ENCODE measurements around the gene SMIM32.

Gene SMIM32

DNA sequence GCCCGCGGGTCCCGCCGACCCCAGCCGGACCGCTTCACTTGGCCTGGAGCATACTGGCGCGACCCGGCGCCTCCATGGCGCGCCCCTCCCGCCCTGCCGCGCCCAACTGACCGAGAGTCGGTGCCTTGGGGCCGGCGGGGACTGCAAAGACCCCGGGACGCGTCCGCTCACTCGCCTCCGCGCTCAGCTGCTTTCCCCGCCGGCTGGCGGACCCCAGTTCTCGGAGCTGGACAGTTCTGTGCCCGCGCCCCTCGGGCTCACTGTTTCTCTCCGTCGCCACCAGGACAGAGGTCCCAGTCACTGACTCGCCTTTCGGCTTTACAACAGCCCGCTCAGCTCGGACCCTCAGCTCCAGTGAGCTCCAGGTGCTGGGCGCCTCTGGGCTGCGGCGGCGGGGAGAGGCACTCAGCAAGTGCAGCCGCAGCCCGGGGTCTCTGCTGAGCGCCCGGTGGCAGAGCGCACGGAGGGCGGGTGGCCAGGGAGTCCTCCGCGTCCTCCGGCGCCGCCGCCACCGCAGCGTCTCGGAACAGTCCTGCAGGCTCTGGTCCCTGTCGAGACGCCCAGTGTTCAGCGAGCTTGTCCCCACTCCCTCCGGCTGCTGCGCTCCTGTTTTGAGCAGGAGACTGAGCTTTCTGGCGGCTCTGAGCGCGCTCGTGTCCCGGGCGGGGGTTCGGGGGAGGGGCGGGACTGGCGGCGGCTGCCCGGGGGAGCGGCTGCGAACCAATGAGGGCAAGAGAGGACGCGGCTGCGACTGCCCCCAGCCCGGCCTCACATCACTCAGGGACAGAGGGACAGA, at the start of gene SMIM32:
TSS of gene SMIM32 (minus strand) at position 637 of the 796 bp plus-strand sequence. CDS start 638 bp downstream, outside the sequence.
- no peak for DNase-seq

DNA sequence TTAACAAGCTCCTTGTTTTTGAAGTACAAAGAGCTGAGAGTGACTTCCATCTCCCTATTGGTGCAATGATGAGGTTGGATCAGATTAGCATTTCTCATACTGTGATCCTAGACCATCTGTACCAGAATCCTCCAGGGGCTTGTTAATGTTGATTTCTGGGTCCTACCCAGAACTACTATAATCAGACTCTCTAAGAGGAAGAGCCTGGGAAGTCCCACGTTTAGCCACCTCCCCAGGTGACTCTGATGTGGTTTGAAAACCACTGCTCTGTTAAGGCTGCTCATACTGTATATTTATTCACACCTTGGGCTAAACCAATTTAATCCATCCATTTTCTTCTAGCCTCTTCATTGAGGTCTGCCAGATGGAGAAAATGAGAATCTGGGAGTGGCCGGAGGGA, 49.6 kb upstream of the SMIM32 start:
- DNase-seq, result no peak

DNA sequence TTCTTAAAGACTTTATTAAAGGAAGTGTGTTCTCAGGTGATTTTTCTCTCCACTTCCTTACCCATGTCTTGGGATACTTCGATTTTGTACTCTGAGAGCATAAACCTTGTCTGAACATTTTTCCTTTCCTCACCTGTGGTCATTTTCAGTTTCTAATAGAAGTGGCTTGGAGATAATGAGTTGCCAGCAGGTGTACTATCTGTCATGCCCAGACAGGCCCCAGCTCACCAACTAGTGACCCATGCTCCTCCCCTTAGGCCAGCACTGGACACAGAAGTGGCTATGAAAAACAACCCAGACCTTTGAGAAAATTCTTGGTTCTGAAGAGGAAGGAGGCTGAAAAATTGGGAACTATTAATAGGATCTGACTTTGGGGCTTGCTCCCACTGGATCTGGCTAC, 49.2 kb upstream of the SMIM32 start:
- no peak for DNase-seq

DNA sequence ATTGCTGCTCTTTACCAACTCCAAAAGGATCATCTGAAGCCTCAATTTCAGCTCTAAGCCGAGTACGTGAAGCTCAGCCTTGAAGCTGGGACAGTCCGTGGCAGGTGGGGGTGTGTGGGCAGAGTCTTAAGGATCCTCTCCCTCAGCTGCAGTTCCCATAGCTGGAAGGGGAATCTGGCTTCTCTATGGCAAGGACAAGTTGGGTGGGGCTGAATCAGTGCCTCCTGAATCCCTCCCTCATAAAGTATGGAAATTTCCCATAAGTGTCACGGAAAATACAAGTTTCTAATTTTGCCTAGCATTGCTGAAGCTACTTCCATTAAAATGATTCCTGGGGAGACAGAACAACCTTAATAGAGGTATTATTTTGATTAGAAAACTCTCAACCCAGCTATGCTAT, 47.9 kb upstream of the SMIM32 start:
- DNase-seq, result no peak

DNA sequence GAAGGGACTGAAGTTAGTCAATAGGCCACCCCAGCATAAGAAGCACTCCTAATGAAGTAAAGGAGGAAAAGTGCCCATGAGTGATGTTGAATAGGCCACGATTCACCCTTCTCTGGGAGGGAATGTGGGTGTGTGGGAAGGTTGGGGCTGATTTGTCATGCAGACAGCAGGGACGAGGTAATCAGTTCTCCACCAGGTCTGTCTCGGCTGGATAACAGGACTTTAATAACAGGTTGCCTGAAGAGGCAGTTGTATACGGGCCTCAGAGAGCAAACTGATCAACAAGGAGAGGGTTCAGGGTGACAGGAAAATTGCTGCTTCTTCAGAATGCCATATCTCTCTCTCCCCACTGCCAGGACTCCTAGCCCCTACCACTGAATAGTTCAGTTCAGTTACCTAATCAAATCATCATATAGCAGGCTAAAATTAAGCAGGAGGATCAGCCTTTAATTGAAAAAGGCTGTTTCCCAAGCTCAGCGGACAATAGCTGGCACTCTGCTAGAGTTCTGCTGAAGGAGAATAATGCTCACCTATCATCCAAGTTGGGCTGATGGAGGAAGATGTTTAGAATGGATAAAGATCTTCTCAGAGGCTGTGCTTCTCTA, 43.6 kb upstream of the SMIM32 start:
- DNase-seq, result no peak

DNA sequence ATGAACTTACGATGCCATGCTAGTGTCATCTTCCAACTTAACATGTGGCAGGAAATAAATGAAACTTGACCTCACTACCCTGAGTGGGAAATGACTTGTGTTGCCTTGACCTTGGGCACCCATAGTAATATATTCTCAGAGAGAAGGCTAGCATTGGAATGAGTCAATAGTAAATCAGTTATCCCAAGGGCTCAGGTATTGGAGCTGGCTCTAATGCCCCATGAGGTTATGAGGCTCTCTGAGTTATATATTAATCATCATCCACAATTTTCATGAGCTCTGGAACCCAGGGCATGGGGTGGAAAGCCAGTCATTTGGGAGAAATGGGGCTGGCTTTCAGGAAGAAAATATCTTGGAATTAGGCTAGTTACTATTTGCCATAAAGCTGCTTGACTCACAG, 42.4 kb upstream of the SMIM32 start:
- DNase-seq, result no peak

DNA sequence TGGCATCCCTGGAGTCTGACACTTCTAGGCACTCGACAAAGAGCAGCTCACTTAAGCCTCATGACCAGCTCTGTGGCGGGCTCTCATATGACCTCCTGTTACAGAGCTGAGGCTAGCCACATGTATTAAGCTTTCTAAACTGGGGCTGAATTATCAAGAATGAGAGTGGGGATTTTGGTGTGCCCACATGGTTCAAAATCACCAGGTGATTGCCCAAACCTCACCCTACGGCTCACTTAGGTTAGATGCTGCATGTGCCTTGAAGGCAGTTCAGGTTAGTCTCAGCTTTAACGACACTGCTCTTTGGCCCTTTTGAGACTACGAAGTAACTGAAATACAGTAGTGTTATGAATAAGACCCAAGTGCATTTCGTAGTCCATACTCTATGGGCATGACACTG, 39.4 kb upstream of the SMIM32 start:
- no peak for DNase-seq

DNA sequence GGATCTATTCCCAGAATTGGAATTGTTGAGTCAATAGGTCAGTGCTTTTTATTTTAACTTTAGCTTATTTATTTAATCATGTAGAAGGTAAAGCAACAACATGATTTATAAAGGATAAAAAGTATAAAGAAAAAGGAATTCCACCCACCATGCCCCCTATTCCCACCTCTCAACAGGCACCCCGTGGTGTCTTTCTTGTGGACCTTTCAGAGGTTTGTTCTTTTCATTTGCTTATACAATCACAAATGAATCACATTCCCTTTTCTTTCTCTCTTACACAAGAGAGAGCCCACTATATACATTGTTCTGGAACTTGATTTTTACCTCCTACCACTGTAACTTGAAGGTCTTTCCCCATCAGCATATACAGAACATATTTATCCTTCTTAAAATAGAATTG, 37.2 kb upstream of the SMIM32 start:
- DNase-seq, result no peak

DNA sequence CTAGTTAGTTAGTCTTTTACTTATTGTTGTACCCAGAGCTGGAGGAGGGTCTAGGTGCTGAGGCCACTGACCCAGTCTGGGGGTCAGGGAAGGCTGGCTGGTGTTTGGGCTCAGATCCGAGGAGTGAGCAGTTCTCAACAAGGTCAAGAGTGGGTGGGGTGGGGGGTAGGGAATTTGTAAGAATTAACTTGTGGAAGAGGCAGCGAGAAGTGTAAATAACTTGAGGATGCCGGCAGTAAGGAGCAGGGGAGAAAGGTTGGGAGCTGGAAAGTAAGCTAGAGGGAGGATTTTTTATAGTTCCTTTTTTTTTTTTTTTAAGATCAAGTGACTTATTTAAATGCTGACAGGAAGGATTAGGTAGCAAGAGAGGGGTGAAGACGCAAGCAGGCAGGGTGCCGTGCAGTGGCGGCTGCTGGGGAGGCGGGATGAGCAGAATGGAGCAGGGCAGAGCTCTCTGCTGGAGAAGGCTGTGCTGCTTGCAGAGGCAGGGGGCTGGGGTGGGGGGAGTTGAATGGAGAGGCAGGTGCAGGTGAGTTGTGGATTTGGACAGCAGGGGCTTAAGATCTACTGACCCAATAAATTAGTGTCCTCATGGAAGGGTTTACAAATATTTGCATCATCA, 35.3 kb upstream of the SMIM32 start:
- DNase-seq, result no peak

DNA sequence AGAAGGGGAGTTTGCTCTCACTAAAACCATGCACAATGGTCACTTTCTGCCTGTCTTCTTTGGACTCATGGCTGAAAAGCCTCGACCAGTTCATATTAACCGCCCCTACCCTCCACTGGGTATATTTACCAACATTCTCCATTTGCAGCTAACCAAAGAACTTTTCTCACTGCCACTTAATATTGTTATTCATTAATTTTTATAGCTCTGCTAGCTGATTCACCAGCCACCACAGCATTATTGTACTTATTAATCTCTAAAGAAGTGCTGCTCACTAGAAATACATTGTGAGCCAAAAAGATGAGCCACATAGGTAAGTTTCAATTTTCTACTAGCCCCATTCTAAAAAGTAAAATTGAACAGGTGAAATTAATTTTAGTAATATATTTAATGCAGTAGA, 33.4 kb upstream of the SMIM32 start:
- no peak for DNase-seq

DNA sequence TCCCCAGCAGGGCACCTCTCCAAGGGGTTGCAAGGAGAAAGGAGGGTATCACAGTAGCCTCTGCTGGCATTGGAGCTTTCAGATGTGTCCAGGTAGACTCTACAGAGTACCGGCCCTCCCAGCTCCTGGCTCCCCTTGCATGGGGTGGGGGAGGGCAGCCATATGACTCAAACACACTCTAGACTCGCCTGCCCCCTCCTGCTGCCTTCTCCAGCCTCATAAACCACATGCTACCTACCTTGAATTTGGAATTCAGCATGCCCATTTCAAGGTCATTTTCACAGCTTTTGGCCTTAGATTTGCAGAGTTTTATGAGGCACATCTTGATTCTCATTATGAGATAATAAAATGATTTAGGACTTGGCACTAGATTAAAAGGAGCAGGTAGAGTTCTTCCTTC, 32.8 kb upstream of the SMIM32 start:
- DNase-seq, result no peak

DNA sequence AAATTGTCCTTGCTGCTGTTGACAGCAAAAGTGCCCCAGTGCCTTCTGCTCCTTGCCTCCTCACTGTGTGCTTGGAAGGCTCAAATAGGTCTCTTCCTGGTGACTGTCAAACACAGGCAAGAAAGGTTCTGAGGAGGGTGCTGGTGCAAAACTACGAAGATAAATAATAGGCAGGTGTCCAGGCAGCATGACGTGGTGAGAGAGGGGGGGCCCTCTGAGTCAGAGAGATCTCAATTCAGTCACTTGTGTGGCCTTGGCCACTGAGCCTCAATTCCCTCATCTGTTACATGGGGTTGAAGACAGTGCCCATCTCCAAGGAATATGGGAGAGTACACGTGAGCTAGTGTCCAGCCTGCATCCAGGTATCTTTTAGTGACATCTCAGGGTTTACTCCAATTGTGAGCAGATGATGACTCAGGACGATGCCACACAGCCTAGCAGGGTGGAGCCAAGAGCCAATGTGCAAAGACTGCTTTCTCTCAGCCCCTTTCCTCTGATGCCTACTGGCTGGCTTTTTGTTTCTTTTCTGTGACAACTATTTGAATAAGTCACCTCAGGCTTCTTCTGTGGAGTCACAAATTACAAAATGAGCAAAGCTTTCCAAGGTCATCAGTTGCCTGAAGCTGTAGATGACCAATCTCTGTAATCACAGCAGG, 29.7 kb upstream of the SMIM32 start:
- DNase-seq, result no peak

DNA sequence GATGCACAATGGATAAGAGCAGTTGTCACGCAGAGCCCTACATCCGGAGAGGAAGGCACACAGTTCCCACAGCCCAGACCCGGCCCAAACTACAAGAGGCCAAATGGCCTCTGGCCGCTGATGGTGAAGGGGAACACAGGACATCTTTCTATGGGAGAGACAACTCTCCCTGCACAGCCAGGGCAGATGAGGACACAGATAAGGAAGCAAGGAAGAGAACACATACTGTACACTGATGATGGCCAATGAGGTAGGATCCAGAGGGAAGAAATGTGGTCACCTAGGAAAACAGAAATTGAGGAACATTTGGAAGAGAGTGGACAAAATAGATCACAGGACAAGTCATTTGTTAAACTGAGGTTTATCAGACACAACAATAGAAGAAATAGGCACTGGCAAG, 28.4 kb upstream of the SMIM32 start:
- DNase-seq, result no peak

DNA sequence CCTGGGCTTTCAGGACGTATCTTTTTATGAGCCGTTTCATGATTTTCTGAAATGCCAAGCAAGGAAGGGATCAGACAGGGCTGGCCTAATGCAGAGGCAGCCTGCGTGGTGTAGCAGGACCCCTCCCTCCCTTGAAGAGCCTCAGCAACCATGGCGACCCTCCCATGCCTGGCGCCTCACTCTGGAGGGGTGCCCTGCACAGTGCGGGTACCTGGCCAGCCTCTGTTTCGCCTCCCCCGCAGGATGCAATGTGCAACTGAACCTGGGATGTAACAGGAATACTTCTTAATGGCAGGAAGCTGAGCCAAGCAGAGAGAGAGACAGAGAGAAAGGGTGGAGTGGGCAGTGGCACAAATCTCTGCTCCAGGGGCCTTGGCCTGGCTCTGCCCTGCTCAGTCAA, 23.3 kb upstream of the SMIM32 start:
- DNase-seq, result no peak

DNA sequence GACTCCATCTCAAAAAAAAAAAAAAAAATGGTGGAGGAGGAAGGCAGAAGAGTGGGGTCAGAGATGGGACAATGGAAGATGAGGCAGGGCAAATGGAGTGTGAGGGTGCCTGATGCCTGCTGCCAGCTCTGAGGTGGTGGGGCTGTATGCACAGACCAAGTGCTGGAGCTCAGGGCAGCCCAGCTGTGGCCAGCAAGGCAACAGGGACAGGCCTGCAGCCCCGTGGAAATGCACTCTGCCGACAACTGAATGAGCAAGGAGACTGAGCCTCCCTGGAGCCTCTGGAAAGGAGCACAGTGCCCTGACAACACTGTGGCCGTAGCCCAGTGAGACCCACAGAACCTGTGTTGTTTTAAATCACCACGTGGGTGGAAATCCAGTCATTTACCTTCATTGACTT, 22.9 kb upstream of the SMIM32 start:
- no peak for DNase-seq

DNA sequence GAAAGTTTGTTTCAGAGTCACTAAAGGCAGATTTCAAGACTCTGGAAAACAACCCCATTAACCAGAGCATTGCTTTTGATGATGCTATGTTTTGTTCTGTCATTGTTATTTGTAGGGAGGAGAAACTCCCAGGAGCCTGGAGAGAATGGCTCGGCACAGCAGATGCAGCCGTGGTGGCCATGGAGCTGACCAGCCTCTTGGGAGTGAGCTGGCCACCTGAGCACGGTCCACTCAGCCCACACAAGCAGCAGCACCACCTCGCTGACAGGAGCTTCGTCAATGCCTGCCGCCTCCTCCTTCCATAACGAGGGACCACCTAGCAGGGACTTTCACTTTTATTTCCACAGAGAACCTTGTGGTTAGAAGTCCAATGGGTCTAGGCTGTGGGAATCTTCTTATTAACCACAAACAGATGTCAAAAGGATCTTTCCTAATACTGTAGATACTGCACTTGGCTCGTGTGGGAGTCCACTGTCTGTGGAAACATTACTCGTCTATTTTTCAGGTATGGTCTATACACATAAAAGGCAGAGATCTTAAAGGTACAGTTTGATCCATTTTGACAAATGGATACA, 21.0 kb upstream of the SMIM32 start:
- no peak for DNase-seq

DNA sequence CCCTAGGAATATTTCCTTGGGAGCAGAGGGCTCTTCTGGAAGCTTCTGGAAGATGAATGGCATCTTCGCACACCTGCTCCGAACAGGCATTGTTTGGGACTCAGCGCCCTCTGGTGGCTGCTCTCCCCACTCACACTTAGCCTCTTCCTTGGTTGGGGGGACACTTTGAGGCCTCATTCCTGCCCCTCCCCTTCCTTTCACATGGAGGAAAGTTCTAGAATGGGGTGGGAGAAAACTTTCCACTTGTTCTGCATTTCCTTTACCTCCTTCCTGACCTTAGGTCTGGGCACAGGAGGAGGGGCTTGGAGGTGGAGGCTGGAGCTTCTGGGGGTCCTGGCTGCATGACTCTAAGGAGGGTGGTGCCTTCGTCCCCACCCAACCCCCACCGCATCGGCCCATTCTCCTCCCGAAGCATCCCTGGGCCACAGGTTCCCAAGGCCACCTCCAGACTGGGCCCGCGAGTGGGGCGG, 19.3 kb upstream of the SMIM32 start:
- DNase-seq, result peak; percentile 8

DNA sequence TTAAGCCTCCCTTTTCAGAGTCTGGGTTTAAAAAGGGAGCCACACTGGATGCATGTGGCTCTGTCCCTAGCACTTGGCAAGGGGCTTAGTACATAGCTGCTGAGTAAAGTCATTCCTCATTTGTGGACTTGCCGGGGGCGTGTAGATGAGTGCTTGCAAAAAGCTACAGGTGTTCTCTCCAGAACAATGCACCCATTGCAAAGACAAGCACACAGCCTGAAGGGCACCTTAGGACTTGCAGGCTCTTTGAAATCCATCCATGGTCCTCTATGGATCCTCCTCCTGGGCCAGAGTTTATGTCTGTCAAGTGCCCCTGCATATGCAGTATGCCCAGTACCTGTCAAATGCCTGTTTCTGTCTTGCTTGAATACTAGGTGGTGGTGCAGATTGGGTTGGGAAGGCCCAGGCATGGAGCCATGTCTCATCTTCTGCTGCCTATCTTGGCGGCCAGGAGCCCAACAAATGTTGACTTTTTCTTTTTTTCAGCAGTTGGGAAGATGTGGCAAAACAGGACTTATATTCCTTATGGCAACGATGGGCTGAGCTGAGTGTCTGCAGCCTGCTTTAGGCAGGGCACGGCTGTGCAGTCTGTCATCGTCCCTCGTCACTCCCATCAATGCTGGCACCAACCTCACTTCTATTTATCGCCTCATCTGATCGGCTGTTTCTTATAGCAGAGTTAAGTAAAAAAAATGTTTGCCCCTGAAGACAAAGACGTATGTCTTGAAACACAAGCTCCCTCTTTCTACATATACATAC, 18.5 kb upstream of the SMIM32 start:
- DNase-seq, result no peak

DNA sequence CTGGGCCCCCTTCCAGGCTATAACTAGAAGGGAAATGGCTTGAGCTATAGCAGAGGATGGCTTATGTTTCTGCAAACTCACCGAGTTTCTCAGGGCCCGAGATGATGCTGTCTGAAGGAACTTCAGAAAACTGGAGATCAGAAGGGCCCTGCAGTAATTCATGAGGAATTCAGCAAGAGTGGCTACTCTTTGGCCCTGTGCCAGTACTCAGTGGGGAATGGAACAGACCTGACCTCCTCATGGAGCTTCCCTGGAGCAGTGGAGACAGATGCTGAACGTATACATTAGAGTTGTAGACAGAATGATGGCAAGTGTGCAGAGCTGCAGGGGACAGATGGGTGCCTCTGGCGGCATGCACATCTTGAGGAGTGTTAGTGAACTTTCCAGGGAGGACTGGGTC, 17.3 kb upstream of the SMIM32 start:
- DNase-seq, result no peak

DNA sequence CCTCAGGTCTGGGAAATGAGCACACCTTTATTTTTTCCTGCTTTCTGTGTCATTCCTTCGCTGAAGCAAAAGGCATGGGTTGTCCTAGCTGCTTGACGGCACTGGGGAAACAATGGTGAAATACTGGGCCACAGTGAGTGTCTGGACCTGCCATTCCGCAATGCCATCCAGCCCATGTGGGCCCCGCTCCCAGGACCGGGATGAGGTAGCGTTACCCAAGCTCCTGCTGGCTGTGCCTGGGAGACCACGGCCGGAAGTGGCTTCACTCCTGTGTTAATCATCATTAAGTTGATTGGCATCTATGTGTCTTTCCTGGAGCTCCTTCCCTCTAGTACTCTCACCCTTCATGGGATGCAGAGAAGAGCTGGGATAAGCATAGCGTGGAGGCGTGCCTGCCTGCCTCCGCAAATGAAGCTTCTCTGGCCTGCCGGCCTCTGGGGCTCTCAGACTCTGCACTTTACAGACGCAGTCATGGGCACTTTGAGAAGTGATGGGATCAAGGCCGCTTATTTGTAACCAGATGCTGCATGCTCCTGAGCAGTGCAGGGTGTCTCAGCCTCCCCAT, 16.5 kb upstream of the SMIM32 start:
- no peak for DNase-seq

DNA sequence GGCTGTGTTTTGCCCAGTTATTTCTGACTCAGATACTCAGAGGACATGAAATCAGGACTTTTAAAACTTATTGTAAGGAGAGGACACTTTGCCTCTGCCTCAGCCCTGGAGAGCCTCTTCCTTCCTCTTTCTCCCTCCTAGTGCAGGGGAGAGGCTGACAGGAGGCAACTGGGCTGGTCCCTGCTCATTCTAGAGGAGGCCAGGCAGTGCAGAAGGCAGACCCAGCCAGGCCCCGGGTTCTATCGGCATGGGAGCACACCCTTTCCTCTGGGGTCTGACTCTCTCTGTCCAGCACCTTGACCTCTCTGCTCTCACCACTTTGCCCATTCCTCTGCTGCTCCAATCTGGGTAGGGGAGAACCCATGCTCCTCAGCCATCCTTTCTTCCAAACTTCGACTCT, 16.0 kb upstream of the SMIM32 start:
- no peak for DNase-seq

DNA sequence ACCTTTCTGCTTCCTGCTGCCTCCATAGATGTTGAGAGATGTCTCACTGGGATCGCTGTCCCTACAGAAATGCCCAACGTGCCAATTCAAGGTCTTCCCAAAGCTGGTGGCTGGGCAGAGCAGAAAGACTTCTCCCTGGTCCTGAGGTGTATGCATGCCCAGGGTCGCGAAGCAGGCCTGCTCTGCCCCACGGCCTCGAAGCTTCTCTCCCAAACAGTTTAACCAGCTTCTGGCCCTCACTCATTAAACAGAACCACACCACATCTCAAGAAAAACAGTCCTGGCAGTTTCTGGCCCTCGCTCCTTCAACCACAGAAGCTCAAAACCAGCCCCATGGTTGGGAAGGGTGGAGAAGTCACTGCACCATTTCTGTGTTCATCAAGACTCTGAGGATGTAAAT, 14.7 kb upstream of the SMIM32 start:
- DNase-seq, result no peak
